Dendritic cell treated with granulocyte-macrophage colony-stimulating factor and Interleukin-4, amounts not matched to agents 40 ng/mL and 50 ng/mL, for 4 days (primary cell): ENCODE data around the gene PANK1.

ENCODE experiments used
- H3K27ac Mint-ChIP-seq: one replicate; pipeline ENCODE4 v1.8.0; 2022; ENCODE audit warnings: mild to moderate bottlenecking, mixed read lengths
- H3K27me3 Mint-ChIP-seq: one replicate; pipeline ENCODE4 v1.8.0; 2022; ENCODE audit warnings: mild to moderate bottlenecking, mixed read lengths
- H3K36me3 Mint-ChIP-seq: one replicate; pipeline ENCODE4 v1.8.0; 2022; ENCODE audit warnings: low read depth, mixed read lengths
- H3K4me1 Mint-ChIP-seq: one replicate; pipeline ENCODE4 v1.8.0; 2022; ENCODE audit warnings: low read depth, mixed read lengths
- H3K4me3 Mint-ChIP-seq: one replicate; pipeline ENCODE4 v1.8.0; 2022; ENCODE audit warnings: mild to moderate bottlenecking, moderate library complexity, mixed read lengths
- H3K9me3 Mint-ChIP-seq: one replicate; pipeline ENCODE4 v1.8.0; 2022; ENCODE audit warnings: mixed read lengths
- intact Hi-C: fragments of 100-400 bp; cut with micrococcal nuclease; formaldehyde crosslinking; loops from one replicate; pipeline ENCODE4 v1.15.0; 2022

Gene PANK1

DNA sequence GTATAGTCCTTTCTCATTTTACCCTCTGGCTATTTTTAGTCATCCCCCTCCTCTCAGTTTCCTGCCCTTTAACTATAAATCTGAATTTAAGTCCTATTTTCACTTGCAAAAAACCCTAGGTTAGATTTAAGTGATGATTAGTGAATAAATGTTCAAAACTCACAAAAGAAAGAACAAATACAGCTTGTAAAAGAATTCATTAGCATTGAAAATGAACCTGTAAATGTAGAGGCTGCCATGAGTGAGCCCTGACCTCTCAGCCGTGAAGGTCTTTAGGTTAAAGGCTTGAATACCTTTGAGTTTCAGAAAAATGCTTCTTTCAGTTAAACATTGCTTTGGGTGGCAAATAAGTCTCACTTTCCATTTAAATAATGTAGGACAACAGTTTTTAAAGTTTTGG lies 107.7 kb downstream of the PANK1 start:
- no peak overlapping the region for H3K27ac Mint-ChIP-seq
- no peaks in the 10 kb centered on the region for H3K4me1 Mint-ChIP-seq
- H3K27me3 Mint-ChIP-seq, result peaks cover 68% of the 10 kb centered on the region
- H3K36me3 Mint-ChIP-seq, result no peaks in the 10 kb centered on the region
- H3K9me3 Mint-ChIP-seq, result no peaks in the 10 kb centered on the region
- intact Hi-C loops, result no loop called here
- H3K4me3 Mint-ChIP-seq, result no peak overlapping the region

DNA sequence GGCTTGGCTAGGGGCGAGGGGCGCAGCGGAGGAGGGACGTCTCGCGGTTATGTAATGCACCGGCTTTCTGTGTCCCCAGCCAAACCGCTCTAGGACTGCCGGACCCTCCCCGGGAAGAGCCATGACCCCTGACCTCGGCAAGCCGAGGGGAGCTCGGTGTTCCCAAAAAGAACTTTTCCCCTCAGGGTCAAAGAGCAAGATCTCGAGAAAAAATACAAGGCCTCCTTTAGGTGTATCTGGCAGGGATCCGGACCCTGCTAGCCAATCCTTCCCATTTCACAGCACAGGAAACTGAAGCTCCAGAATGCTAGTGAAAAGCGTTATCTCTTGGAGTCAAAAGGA lies 109.1 kb downstream of the PANK1 start:
- H3K4me1 Mint-ChIP-seq, result no peaks in the 10 kb centered on the region
- H3K9me3 Mint-ChIP-seq, result no peaks in the 10 kb centered on the region
- no peaks in the 10 kb centered on the region for H3K36me3 Mint-ChIP-seq
- H3K27me3 Mint-ChIP-seq, result peaks cover 74% of the 10 kb centered on the region
- intact Hi-C loops, result no loop called here
- H3K27ac Mint-ChIP-seq, result no peak overlapping the region
- no peak overlapping the region for H3K4me3 Mint-ChIP-seq

DNA sequence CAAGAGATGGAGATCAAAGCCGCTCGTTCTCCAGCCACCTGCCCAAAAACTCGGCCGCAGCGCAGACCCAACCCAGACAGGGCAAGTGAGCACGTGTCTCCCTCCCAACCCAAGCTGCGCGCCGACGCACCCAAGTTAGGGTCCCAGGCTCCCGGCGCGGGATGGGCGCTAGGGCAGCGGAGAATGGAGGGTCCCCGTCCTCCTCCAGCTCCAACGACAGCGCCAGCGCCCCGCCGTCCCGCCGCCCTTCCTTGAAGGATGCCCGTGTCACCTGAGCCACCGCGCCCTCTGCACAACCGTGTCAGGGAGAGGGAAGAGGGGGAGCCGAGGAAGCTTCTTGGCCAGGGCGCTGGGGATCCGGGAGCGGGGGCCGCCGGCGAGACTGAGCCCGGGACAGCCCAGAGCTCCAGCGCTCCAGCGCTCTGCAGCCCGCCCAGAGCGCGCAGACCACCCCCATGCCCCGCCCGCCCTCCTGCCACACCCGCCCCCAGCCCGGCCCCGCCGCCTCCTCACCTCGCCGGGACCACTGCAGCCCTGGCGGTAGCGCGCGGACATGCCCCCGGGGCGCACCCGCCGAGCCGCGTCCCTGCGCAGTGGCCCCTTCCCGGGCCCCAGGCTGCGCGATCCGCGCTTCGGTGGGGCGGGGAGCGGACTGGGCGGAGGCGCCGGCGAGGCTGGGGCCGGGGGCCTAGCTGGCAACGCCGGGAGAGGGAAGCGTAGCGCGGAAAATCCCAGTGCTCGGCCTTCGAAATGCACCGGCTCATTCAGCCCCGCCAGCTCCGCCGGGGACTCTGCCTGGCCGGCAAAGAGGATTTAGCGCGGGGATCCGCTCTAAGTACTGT lies 109.7 kb downstream of the PANK1 start, which contains the start of gene SLC16A12:
SLC16A12 (minus strand) TSS at position 424 of the 842 bp plus-strand sequence. CDS start 73,016 bp downstream, outside the sequence.
- no peak within 1 kb of the TSS for H3K4me3 Mint-ChIP-seq
- no peaks in the 10 kb centered on the region for H3K36me3 Mint-ChIP-seq
- no peaks in the 10 kb centered on the region for H3K9me3 Mint-ChIP-seq
- peaks cover 73% of the 10 kb centered on the region for H3K27me3 Mint-ChIP-seq
- no peak within 1 kb of the TSS for H3K27ac Mint-ChIP-seq
- no peaks in the 10 kb centered on the region for H3K4me1 Mint-ChIP-seq
- intact Hi-C loops, result no loop called here

DNA sequence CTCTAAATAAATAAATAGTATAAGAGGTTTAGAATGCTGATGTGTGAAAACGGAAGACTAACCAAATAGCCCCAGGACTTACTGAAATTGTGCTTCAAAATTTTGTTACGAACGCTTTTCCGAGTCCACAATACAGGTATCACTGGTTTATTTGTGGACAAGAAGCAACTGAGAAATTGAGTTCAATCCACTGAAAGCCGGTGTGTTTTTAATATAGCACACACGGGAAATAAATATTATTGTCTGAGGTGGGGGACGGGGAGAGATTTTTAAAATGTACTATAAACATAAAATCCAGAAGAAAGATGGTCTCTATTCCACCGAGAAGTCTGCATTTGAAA lies 110.2 kb downstream of the PANK1 start:
- Mint-ChIP-seq H3K36me3 (no peaks in the 10 kb centered on the region), H3K27me3 (peaks cover 70% of the 10 kb centered on the region), H3K9me3 (no peaks in the 10 kb centered on the region), H3K4me1 (no peaks in the 10 kb centered on the region), H3K27ac (no peak overlapping the region), H3K4me3 (no peak overlapping the region)
- intact Hi-C loops, result no loop called here
